CD4-positive, alpha-beta memory T cell (primary cell): ENCODE measurements around the gene PANX1. TPM values are rescaled to one million over a fixed set of nuclear protein-coding genes. Genes with fewer than 3 reads are reported as not detected.
"Not testable (repeated sequence)": the region's sequence is repeated elsewhere in the genome, so short reads cannot be mapped to it uniquely, and the experiment has no call there.

Experiments used
- CTCF ChIA-PET: fragments of 350-600 bp; sonication (Branson Sonifier 250); formaldehyde crosslinking; loops from one replicate; lab custom pipeline; 2021; ENCODE audit warnings: inconsistent platforms; ENCODE audit not compliant: partially characterized antibody; lab: Charles Lee
- POLR2A ChIA-PET: fragments of 350-600 bp; sonication (Branson Sonifier 250); formaldehyde crosslinking; loops from one replicate; lab custom pipeline; 2021; ENCODE audit not compliant: partially characterized antibody; lab: Charles Lee
- DNase-seq, 5 donors: peaks; one replicate each; pipeline versions ENCODE4 v3.0.0 to v3.0.0-alpha.2; 2020 to 2022; ENCODE audit warnings: mixed read lengths in 1 of 5
- H3K27ac ChIP-seq: one replicate; pipeline ENCODE4 v1.7.0; 2013; ENCODE audit warnings: low read depth, low read length
- H3K27me3 ChIP-seq: 2 replicates; pipeline ENCODE4 v1.7.0; 2013; ENCODE audit warnings: mild to moderate bottlenecking, low read length, moderate library complexity; ENCODE audit not compliant: insufficient read depth
- H3K36me3 ChIP-seq: 2 replicates; pipeline ENCODE4 v1.7.0; 2013; ENCODE audit warnings: mild to moderate bottlenecking, low read length, moderate library complexity; ENCODE audit not compliant: insufficient read depth
- H3K4me1 ChIP-seq: 2 replicates; pipeline ENCODE4 v1.7.0; 2013; ENCODE audit warnings: mild to moderate bottlenecking, low read length, moderate library complexity; ENCODE audit not compliant: insufficient read depth
- H3K4me3 ChIP-seq, 2 donors: one replicate each; pipeline ENCODE4 v1.7.0; 2013; ENCODE audit warnings: low read length in 2 of 2, mild to moderate bottlenecking in 1 of 2
- H3K9me3 ChIP-seq, 2 donors: one replicate each; pipeline ENCODE4 v1.7.0; 2013; ENCODE audit warnings: low read length in 2 of 2, control low read depth in 1 of 2; ENCODE audit not compliant: control insufficient read depth in 1 of 2
- H3K27ac Mint-ChIP-seq, 7 donors: one replicate each; pipeline ENCODE4 v1.8.0; 2020 to 2021; ENCODE audit warnings: mixed read lengths in 7 of 7, mild to moderate bottlenecking in 6 of 7, inconsistent platforms in 3 of 7, moderate library complexity in 3 of 7
- H3K27me3 Mint-ChIP-seq, 2 donors: one replicate each; pipeline ENCODE4 v1.8.0; 2020 to 2021; ENCODE audit warnings: mixed read lengths in 2 of 2
- H3K36me3 Mint-ChIP-seq, 2 donors: one replicate each; pipeline ENCODE4 v1.8.0; 2020 to 2021; ENCODE audit warnings: mixed read lengths in 2 of 2, inconsistent platforms in 1 of 2, mild to moderate bottlenecking in 1 of 2
- H3K4me1 Mint-ChIP-seq, 4 donors: one replicate each; pipeline ENCODE4 v1.8.0; 2020 to 2021; ENCODE audit warnings: mixed read lengths in 4 of 4, mild to moderate bottlenecking in 1 of 4
- H3K4me3 Mint-ChIP-seq, 8 donors: one replicate each; pipeline ENCODE4 v1.8.0; 2020 to 2021; ENCODE audit warnings: mixed read lengths in 8 of 8, mild to moderate bottlenecking in 7 of 8, moderate library complexity in 6 of 8, inconsistent platforms in 3 of 8
- H3K9me3 Mint-ChIP-seq, 8 donors: one replicate each; pipeline ENCODE4 v1.8.0; 2020 to 2021; ENCODE audit warnings: mixed read lengths in 8 of 8, mild to moderate bottlenecking in 5 of 8, inconsistent platforms in 3 of 8, moderate library complexity in 1 of 8
- intact Hi-C: fragments of 100-400 bp; cut with micrococcal nuclease; formaldehyde crosslinking; loops from one replicate; pipeline ENCODE4 v1.15.1; 2023
- polyA plus RNA-seq, 2 donors: library from polyadenylated mRNA; unstranded; fragments of 300-500 nt; fragmentation: Illumina TruSeq; gene quantifications; one replicate each; pipeline ENCODE4 v1.2.3, GENCODE V29; 2021
- total RNA-seq, 2 experiments: library from RNA; stranded (reverse); gene quantifications; one replicate each; pipeline ENCODE4 v1.2.3, GENCODE V29; 2021

The PANX1 gene
- total and polyA plus RNA-seq, 4 experiments from 2014 or later = 7.6 to 9.5 (median 8.7) TPM

GRCh38 chr11:94117197-94117574 is 11.5 kb upstream of the PANX1 start:
- H3K27ac ChIP-seq = no peak overlapping the region
- CTCF ChIA-PET = no interaction called here

GRCh38 chr11:94117871-94118270 is 10.8 kb upstream of the PANX1 start:
- Mint-ChIP-seq H3K9me3 (no peaks in the 10 kb centered on the region), H3K4me3 (no peak overlapping the region), H3K27me3 (peaks cover 8 to 12% of the 10 kb centered on the region in 2 donors), H3K36me3 (no peaks in the 10 kb centered on the region), H3K4me1 (no peaks in the 10 kb centered on the region), H3K27ac (no peak overlapping the region)
- no peaks in the 10 kb centered on the region for H3K9me3 ChIP-seq
- H3K27ac ChIP-seq = no peak overlapping the region
- H3K27me3 ChIP-seq = no peaks in the 10 kb centered on the region
- no peak overlapping the region for H3K4me3 ChIP-seq
- ChIA-PET POLR2A (no interaction called here), CTCF (no interaction called here)
- no peak for DNase-seq
- H3K4me1 ChIP-seq = no peaks in the 10 kb centered on the region
- intact Hi-C loops = no loop called here
- H3K36me3 ChIP-seq = no peaks in the 10 kb centered on the region

More at GRCh38 chr11:94117197-94117574, 11.5 kb upstream of the PANX1 start:
- no peaks in the 10 kb centered on the region for H3K4me1 ChIP-seq
- no peak overlapping the region for H3K27ac Mint-ChIP-seq
- H3K36me3 ChIP-seq = no peaks in the 10 kb centered on the region
- no peaks in the 10 kb centered on the region for H3K36me3 Mint-ChIP-seq
- no peaks in the 10 kb centered on the region for H3K9me3 Mint-ChIP-seq
- no peaks in the 10 kb centered on the region for H3K4me1 Mint-ChIP-seq
- H3K27me3 ChIP-seq = no peaks in the 10 kb centered on the region
- H3K9me3 ChIP-seq = no peaks in the 10 kb centered on the region
- H3K4me3 Mint-ChIP-seq = no peak overlapping the region
- no peak for DNase-seq
- POLR2A ChIA-PET = no interaction called here
- intact Hi-C loops = no loop called here
- no peak overlapping the region for H3K4me3 ChIP-seq
- H3K27me3 Mint-ChIP-seq = peaks cover 8 to 12% of the 10 kb centered on the region in 2 donors

DNA sequence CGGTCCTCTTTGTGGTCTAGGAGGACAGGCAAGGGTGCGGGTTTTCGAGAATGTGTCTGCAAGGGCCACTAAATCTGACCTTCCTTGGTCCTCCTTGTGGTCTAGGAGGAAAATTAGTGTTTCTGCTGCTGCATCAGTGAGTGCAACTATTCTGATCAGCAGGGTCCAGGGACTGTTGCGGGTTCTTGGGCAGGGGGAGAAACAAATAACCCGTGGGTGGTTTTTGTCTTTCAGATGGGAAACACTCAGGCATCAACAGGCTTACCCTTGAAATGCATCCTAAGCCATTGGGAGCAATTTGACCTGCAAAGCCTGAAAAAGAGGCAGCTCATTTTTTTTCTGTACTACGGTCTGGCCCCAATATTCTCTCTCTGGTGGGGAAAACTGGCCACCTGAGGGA is 9.0 kb upstream of the PANX1 start:
- H3K27ac Mint-ChIP-seq, H3K4me1 Mint-ChIP-seq, H3K36me3 Mint-ChIP-seq, H3K9me3 ChIP-seq, H3K27me3 ChIP-seq, H3K4me1 ChIP-seq, H3K4me3 Mint-ChIP-seq, H3K9me3 Mint-ChIP-seq, H3K36me3 ChIP-seq, H3K4me3 ChIP-seq, H3K27ac ChIP-seq, DNase-seq, POLR2A ChIA-PET, CTCF ChIA-PET, intact Hi-C loops: not testable (repeated sequence)
- H3K27me3 Mint-ChIP-seq = peaks cover 2 to 12% of the 10 kb centered on the region in 2 donors

- H3K9me3 ChIP-seq, H3K4me1 ChIP-seq, H3K4me1 Mint-ChIP-seq, H3K36me3 ChIP-seq, intact Hi-C loops, H3K4me3 Mint-ChIP-seq, H3K4me3 ChIP-seq, H3K27ac Mint-ChIP-seq, H3K36me3 Mint-ChIP-seq, DNase-seq, CTCF ChIA-PET, H3K27me3 ChIP-seq, POLR2A ChIA-PET, H3K27ac ChIP-seq, H3K9me3 Mint-ChIP-seq, H3K27me3 Mint-ChIP-seq: not testable (repeated sequence)
These were observed 8.1 kb upstream of the PANX1 start for GRCh38 chr11:94120516-94120915.

DNA sequence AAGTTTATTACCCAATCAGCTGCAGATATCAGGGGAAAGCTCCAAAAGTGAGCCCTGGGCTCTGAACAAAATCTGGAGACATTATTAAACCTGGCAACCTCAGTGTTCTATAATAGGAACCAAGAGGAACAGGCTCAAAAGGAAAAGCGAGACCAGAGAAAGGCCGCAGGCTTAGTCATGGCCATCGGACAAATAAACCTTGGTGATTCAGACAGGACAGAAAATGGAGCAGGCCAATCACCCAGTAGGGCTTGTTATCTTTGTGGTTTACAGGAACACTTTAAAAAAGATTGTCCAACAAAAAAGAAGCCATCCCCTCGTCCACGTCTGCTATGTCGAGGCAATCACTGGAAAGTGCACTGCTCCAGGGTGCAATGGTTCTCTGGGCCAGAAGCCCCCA is 7.7 kb upstream of the PANX1 start:
- H3K4me3 Mint-ChIP-seq = no peak overlapping the region
- no peaks in the 10 kb centered on the region for H3K36me3 ChIP-seq

GRCh38 chr11:94125407-94126115 is 3.1 kb upstream of the PANX1 start:
- Histone ChIP-seq H3K27ac (no peak overlapping the region), H3K4me3 (no peak overlapping the region), H3K36me3 (no peaks in the 10 kb centered on the region), H3K27me3 (no peaks in the 10 kb centered on the region), H3K9me3 (no peaks in the 10 kb centered on the region), H3K4me1 (peaks cover 23% of the 10 kb centered on the region)
- peaks cover 0 to 2% of the 10 kb centered on the region in 2 donors for H3K36me3 Mint-ChIP-seq
- H3K4me1 Mint-ChIP-seq = peaks cover 10 to 21% (median 16%) of the 10 kb centered on the region in 4 donors
- ChIA-PET POLR2A (no interaction called here), CTCF (no interaction called here)
- peak overlapping the region in 2 of 7 donors; percentile 26 to 36 for H3K27ac Mint-ChIP-seq
- DNase-seq = no peak
- peak overlapping the region in 1 of 8 donors; percentile 11 for H3K4me3 Mint-ChIP-seq
- no peaks in the 10 kb centered on the region for H3K9me3 Mint-ChIP-seq
- intact Hi-C loops = loop anchor here (5.0 kb wide), 1 partner anchor 1662 kb away; the partner anchor contains the start of gene FAM76B
- H3K27me3 Mint-ChIP-seq = no peaks in the 10 kb centered on the region

More for the DNA sequence above, 7.7 kb upstream of the PANX1 start:
- Histone ChIP-seq H3K27me3 (no peaks in the 10 kb centered on the region), H3K4me3 (no peak overlapping the region), H3K4me1 (no peaks in the 10 kb centered on the region), H3K9me3 (no peaks in the 10 kb centered on the region), H3K27ac (no peak overlapping the region)
- DNase-seq = no peak
- Mint-ChIP-seq H3K27ac (no peak overlapping the region), H3K27me3 (peaks cover 2 to 9% of the 10 kb centered on the region in 2 donors), H3K4me1 (no peaks in the 10 kb centered on the region), H3K36me3 (no peaks in the 10 kb centered on the region), H3K9me3 (no peaks in the 10 kb centered on the region)
- POLR2A ChIA-PET = no interaction called here
- CTCF ChIA-PET = no interaction called here
- intact Hi-C loops = no loop called here

DNA sequence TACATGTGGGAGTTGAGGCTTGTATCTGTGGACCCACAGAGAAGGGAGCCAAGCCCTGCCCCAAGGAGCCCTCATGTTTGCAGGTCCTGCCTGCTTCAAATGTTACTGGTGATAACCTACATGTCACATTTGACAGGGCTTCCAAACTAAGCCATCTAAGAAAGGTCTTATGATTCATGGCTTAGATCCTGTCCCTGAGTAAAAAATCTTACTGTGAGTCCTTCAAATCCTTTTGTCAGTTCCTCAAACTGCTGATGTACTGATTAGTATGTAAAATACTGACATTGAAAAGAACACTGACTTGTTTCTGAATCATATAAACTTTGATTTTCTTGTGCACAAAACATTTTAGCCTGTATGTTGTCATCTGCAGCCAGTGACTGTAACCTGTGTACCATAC is 1.0 kb upstream of the PANX1 start:
- H3K36me3 ChIP-seq = no peaks in the 10 kb centered on the region
- POLR2A ChIA-PET = interaction anchor here (0.5 to 1.9 kb wide), 4 partner anchors 10 to 388 kb away, joined by 3 to 7 read pairs (median 4); partner anchors contain the start of gene MED17
- Mint-ChIP-seq H3K27ac (peak overlapping the region; percentile 87 to 98 (median 94)), H3K27me3 (no peaks in the 10 kb centered on the region), H3K9me3 (no peaks in the 10 kb centered on the region), H3K36me3 (peaks cover 0 to 2% of the 10 kb centered on the region in 2 donors), H3K4me1 (peaks cover 10 to 21% (median 16%) of the 10 kb centered on the region in 4 donors), H3K4me3 (peak overlapping the region in 5 of 8 donors; percentile 66 to 94 (median 91))
- peaks cover 41% of the 10 kb centered on the region for H3K4me1 ChIP-seq
- DNase-seq = no peak
- peak overlapping the region; percentile 84 for H3K27ac ChIP-seq
- intact Hi-C loops = loop anchor here (2.0 to 5.0 kb wide), 2 partner anchors 365 to 1660 kb away; partner anchors contain the start of genes ANKRD49, FAM76B and MRE11
- H3K4me3 ChIP-seq = peak overlapping the region; percentile 89 to 96
- CTCF ChIA-PET = interaction anchor here (0.5 to 1.6 kb wide), 2 partner anchors 8 to 1696 kb away, joined by 3 to 5 read pairs; no protein-coding TSS in a partner anchor
- no peaks in the 10 kb centered on the region for H3K9me3 ChIP-seq
- H3K27me3 ChIP-seq = no peaks in the 10 kb centered on the region
